ENCODE data around the gene EAPP. TPM values are rescaled to one million over a fixed set of nuclear protein-coding genes. Genes with fewer than 3 reads are reported as not detected.
"Not testable (repeated sequence)": the region's sequence is repeated elsewhere in the genome, so short reads cannot be mapped to it uniquely, and the experiment has no call there.

Gene EAPP
- total RNA-seq, 1 donor from 2014 or later, result 27.0 TPM

GRCh38 chr14:34569750-34570149 is 30.2 kb upstream of the EAPP start:
- no peak for DNase-seq (ENCODE audit: low spot score)
- Mint-ChIP-seq H3K36me3 (ENCODE audit: low read depth) (peaks cover 15% of the 10 kb centered on the region), H3K9me3 (ENCODE audit: low read depth) (no peaks in the 10 kb centered on the region), H3K4me1 (ENCODE audit: low read depth) (no peaks in the 10 kb centered on the region), H3K27me3 (ENCODE audit: low read depth) (no peaks in the 10 kb centered on the region), H3K4me3 (ENCODE audit: unreplicated experiment) (no peak overlapping the region), H3K27ac (ENCODE audit: unreplicated experiment) (no peak overlapping the region)
- TF ChIP-seq CTCF (IDR thresholded peaks at IDR 0.05), result no peak

- Mint-ChIP-seq H3K4me1 (ENCODE audit: low read depth) (no peaks in the 10 kb centered on the region), H3K36me3 (ENCODE audit: low read depth) (peaks cover 16% of the 10 kb centered on the region), H3K9me3 (ENCODE audit: low read depth) (no peaks in the 10 kb centered on the region), H3K27ac (ENCODE audit: unreplicated experiment) (no peak overlapping the region), H3K4me3 (ENCODE audit: unreplicated experiment) (no peak overlapping the region), H3K27me3 (ENCODE audit: low read depth) (no peaks in the 10 kb centered on the region)
- no peak for TF ChIP-seq CTCF (IDR thresholded peaks at IDR 0.05)
- DNase-seq (ENCODE audit: low spot score), result peak; percentile 65
Observed at GRCh38 chr14:34568803-34569202, 29.3 kb upstream of the EAPP start.

- no peaks in the 10 kb centered on the region for H3K4me1 Mint-ChIP-seq (ENCODE audit: low read depth)
- no peak for TF ChIP-seq CTCF (IDR thresholded peaks at IDR 0.05)
- peak; percentile 18 for DNase-seq (ENCODE audit: low spot score)
- no peak overlapping the region for H3K27ac Mint-ChIP-seq (ENCODE audit: unreplicated experiment)
- H3K9me3 Mint-ChIP-seq (ENCODE audit: low read depth), result no peaks in the 10 kb centered on the region
- no peak overlapping the region for H3K4me3 Mint-ChIP-seq (ENCODE audit: unreplicated experiment)
- peaks cover 6% of the 10 kb centered on the region for H3K36me3 Mint-ChIP-seq (ENCODE audit: low read depth)
- H3K27me3 Mint-ChIP-seq (ENCODE audit: low read depth), result no peaks in the 10 kb centered on the region
Observed at GRCh38 chr14:34562776-34563150, 23.3 kb upstream of the EAPP start.

DNA sequence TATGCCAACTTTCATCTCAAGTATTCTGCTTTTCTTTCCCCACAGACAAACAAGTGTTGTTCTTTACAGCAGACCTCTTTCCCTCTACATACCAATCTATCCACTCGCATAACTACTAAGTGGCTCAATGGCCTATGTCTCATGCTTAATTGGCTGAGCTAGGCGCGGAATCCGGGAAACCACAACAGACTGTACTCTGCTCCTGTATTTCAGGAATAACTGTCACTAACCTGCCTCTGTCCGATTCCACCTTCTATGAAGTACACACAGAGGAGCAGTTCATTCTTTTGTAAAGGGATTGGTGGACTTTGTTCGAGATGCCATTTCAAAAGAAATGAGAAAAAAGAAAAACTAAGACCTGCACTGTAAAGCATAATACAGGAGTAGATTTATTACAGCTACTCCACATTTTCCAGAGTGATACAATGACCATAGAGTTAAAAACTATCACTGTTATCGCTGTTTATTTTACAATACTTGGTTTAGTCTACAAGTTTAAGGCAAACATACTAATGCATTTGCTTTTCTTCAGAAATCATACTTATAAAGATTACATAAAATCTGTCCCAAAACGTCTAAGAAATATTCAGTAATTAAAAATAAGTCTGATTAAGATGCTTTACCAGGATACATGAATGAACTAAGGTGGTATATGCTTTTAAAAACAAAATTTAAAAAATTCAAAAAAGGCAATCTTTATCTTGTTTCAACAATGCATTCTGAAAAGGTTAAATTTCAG is 22.7 kb upstream of the EAPP start:
- H3K4me1 Mint-ChIP-seq (ENCODE audit: low read depth); H3K9me3 Mint-ChIP-seq (ENCODE audit: low read depth); H3K36me3 Mint-ChIP-seq (ENCODE audit: low read depth); H3K4me3 Mint-ChIP-seq (ENCODE audit: unreplicated experiment); H3K27me3 Mint-ChIP-seq (ENCODE audit: low read depth); H3K27ac Mint-ChIP-seq (ENCODE audit: unreplicated experiment); DNase-seq (ENCODE audit: low spot score): not testable (repeated sequence)

- H3K4me1 Mint-ChIP-seq (ENCODE audit: low read depth), result peaks cover 15% of the 10 kb centered on the region
- not testable (repeated sequence) for H3K27ac Mint-ChIP-seq (ENCODE audit: unreplicated experiment); H3K4me3 Mint-ChIP-seq (ENCODE audit: unreplicated experiment); H3K27me3 Mint-ChIP-seq (ENCODE audit: low read depth); DNase-seq (ENCODE audit: low spot score); H3K36me3 Mint-ChIP-seq (ENCODE audit: low read depth); H3K9me3 Mint-ChIP-seq (ENCODE audit: low read depth)
Observed at GRCh38 chr14:34556498-34556829, 17.0 kb upstream of the EAPP start.

GRCh38 chr14:34555583-34556497 is 16.3 kb upstream of the EAPP start:
- not testable (repeated sequence) for H3K27ac Mint-ChIP-seq (ENCODE audit: unreplicated experiment); H3K27me3 Mint-ChIP-seq (ENCODE audit: low read depth); DNase-seq (ENCODE audit: low spot score); H3K36me3 Mint-ChIP-seq (ENCODE audit: low read depth); H3K4me3 Mint-ChIP-seq (ENCODE audit: unreplicated experiment); H3K9me3 Mint-ChIP-seq (ENCODE audit: low read depth)
- peaks cover 16% of the 10 kb centered on the region for H3K4me1 Mint-ChIP-seq (ENCODE audit: low read depth)

All from chondrocyte (in vitro differentiated cells).